ENCODE results near the gene B4GAT1. TPM values are rescaled to one million over a fixed set of nuclear protein-coding genes. Genes with fewer than 3 reads are reported as not detected.

B4GAT1 gene
- total and polyA plus RNA-seq, 9 of the 15 experiments (the other 6 are each of a cell fraction or from before 2014, with no cell fraction given) = 0.86 to 9.5 (median 3.8) TPM

GRCh38 chr11:66336234-66337102, 11.0 kb downstream of the B4GAT1 start, which contains the start of gene RIN1 (continued):
- no peak for TF ChIP-seq ZNF347 (CRISPR knock-in tag; IDR thresholded peaks at IDR 0.05; ENCODE audit: low read depth)
- 0 out of 2 replicates have a peak, but pooled peaks have one; percentile 11 for TF ChIP-seq HBP1 (CRISPR knock-in tag; IDR thresholded peaks at IDR 0.05)
- no peak for TF ChIP-seq TEAD2 (tag; IDR thresholded peaks at IDR 0.05)
- no peak for TF ChIP-seq ZKSCAN3 (CRISPR knock-in tag; IDR thresholded peaks at IDR 0.05)
- TF ChIP-seq HNRNPUL1 (IDR thresholded peaks at IDR 0.05; ENCODE audit: low read length) = no peak
- TF ChIP-seq CHD1 (IDR thresholded peaks at IDR 0.05; ENCODE audit: low read length) = no peak
- TF ChIP-seq ZNF778 (CRISPR knock-in tag; IDR thresholded peaks at IDR 0.05) = no peak
- TF ChIP-seq ZNF766 (CRISPR knock-in tag; conservative IDR thresholded peaks at IDR 0.05) = no peak
- TF ChIP-seq SAFB2 (IDR thresholded peaks at IDR 0.05; ENCODE audit: borderline replicate concordance, low read depth, low read length, severe bottlenecking) = no peak
- TF ChIP-seq SRSF9 (IDR thresholded peaks at IDR 0.05; ENCODE audit: borderline replicate concordance, low read depth, low read length) = no peak
- TF ChIP-seq ZNF3 (CRISPR knock-in tag; IDR thresholded peaks at IDR 0.05) = no peak
- TF ChIP-seq POLR2H (tag; IDR thresholded peaks at IDR 0.05; ENCODE audit: low read depth) = no peak
- no peak for TF ChIP-seq ZNF717 (CRISPR knock-in tag; IDR thresholded peaks at IDR 0.05)
- no peak for TF ChIP-seq FOXA3 (CRISPR knock-in tag; conservative IDR thresholded peaks at IDR 0.05 in 1 of 2, IDR thresholded peaks at IDR 0.05 in 1 of 2)
- TF ChIP-seq XRCC5 (IDR thresholded peaks at IDR 0.05; ENCODE audit: low read depth, low read length) = peak; percentile 65; the same call in 1 of the 2 replicates
- TF ChIP-seq C11orf30 (IDR thresholded peaks at IDR 0.05; ENCODE audit: low read depth) = no peak
- TF ChIP-seq TBL1XR1 (IDR thresholded peaks at IDR 0.05; ENCODE audit: low read length in 2 of 2) = no peak
- 0 out of 2 replicates have a peak, but pooled peaks have one; percentile 27 for TF ChIP-seq POLR2AphosphoS5 (IDR thresholded peaks at IDR 0.05; ENCODE audit: control insufficient read depth, insufficient read depth, low read depth, low read length)
- TF ChIP-seq ZSCAN32 (CRISPR knock-in tag; IDR thresholded peaks at IDR 0.05) = no peak
- no peak for TF ChIP-seq ZNF316 (IDR thresholded peaks at IDR 0.05)
- no peak for TF ChIP-seq SPI1 (IDR thresholded peaks at IDR 0.05; ENCODE audit: borderline replicate concordance, low read depth, low read length)
- peak; percentile 84; the same call in 1 of the 2 replicates for TF ChIP-seq TFAP4 (CRISPR knock-in tag; IDR thresholded peaks at IDR 0.05; ENCODE audit: borderline replicate concordance)
- TF ChIP-seq ZBTB49 (CRISPR knock-in tag; IDR thresholded peaks at IDR 0.05; ENCODE audit: borderline replicate concordance) = no peak
